Measurements from ENCODE around the gene HOXB13.

The HOXB13 gene

GRCh38 chr17:48754500-48755261, 26.1 kb upstream of the HOXB13 start:
- Histone ChIP-seq H2AFZ (ENCODE audit: low read depth, low read length) (no peak overlapping the region), H4K20me1 (ENCODE audit: insufficient read depth, low read length) (no peaks in the 10 kb centered on the region), H3K4me3 (ENCODE audit: low read length) (no peak overlapping the region), H3K27me3 (ENCODE audit: low read depth, low read length) (peaks cover 7% of the 10 kb centered on the region; the same call in 1 of the 2 replicates), H3K4me1 (ENCODE audit: low read length) (peaks cover 17% of the 10 kb centered on the region), H3K4me2 (ENCODE audit: low read length) (no peak overlapping the region), H3K27ac (ENCODE audit: low read length) (no peak overlapping the region), H3K79me2 (ENCODE audit: low read length) (no peaks in the 10 kb centered on the region), H3K9ac (ENCODE audit: low read length) (no peak overlapping the region), H3K36me3 (replicated peaks; ENCODE audit: low read depth, low read length) (no peaks in the 10 kb centered on the region), H3K9me3 (ENCODE audit: insufficient read depth, low read length) (no peaks in the 10 kb centered on the region)
- TF ChIP-seq EZH2phosphoT487 (IDR thresholded peaks at IDR 0.05; ENCODE audit: low read depth) (no peak), CTCF (IDR thresholded peaks at IDR 0.05; ENCODE audit: low read depth, low read length) (no peak)

GRCh38 chr17:48753794-48754499, 25.4 kb upstream of the HOXB13 start:
- TF ChIP-seq EZH2phosphoT487 (IDR thresholded peaks at IDR 0.05; ENCODE audit: low read depth) (no peak), CTCF (IDR thresholded peaks at IDR 0.05; ENCODE audit: low read depth, low read length) (no peak)
- H4K20me1 ChIP-seq (ENCODE audit: insufficient read depth, low read length), result no peaks in the 10 kb centered on the region
- H3K4me3 ChIP-seq (ENCODE audit: low read length), result no peak overlapping the region
- peaks cover 17% of the 10 kb centered on the region for H3K4me1 ChIP-seq (ENCODE audit: low read length)
- H3K36me3 ChIP-seq (replicated peaks; ENCODE audit: low read depth, low read length), result no peaks in the 10 kb centered on the region
- no peak overlapping the region for H3K27ac ChIP-seq (ENCODE audit: low read length)
- no peak overlapping the region for H3K9ac ChIP-seq (ENCODE audit: low read length)
- no peak overlapping the region for H3K4me2 ChIP-seq (ENCODE audit: low read length)
- no peaks in the 10 kb centered on the region for H3K79me2 ChIP-seq (ENCODE audit: low read length)
- peaks cover 5% of the 10 kb centered on the region; the same call in 1 of the 2 replicates for H3K27me3 ChIP-seq (ENCODE audit: low read depth, low read length)
- H3K9me3 ChIP-seq (ENCODE audit: insufficient read depth, low read length), result no peaks in the 10 kb centered on the region
- H2AFZ ChIP-seq (ENCODE audit: low read depth, low read length), result no peak overlapping the region

GRCh38 chr17:48752399-48753288, 24.1 kb upstream of the HOXB13 start:
- Histone ChIP-seq H3K36me3 (replicated peaks; ENCODE audit: low read depth, low read length) (no peaks in the 10 kb centered on the region), H3K27me3 (ENCODE audit: low read depth, low read length) (peaks cover 5% of the 10 kb centered on the region), H2AFZ (ENCODE audit: low read depth, low read length) (no peak overlapping the region), H3K4me3 (ENCODE audit: low read length) (no peak overlapping the region), H3K27ac (ENCODE audit: low read length) (no peak overlapping the region), H3K9ac (ENCODE audit: low read length) (no peak overlapping the region), H4K20me1 (ENCODE audit: insufficient read depth, low read length) (no peaks in the 10 kb centered on the region), H3K4me2 (ENCODE audit: low read length) (no peak overlapping the region), H3K79me2 (ENCODE audit: low read length) (no peaks in the 10 kb centered on the region), H3K9me3 (ENCODE audit: insufficient read depth, low read length) (no peaks in the 10 kb centered on the region), H3K4me1 (ENCODE audit: low read length) (peaks cover 17% of the 10 kb centered on the region)
- TF ChIP-seq EZH2phosphoT487 (IDR thresholded peaks at IDR 0.05; ENCODE audit: low read depth) (no peak), CTCF (IDR thresholded peaks at IDR 0.05; ENCODE audit: low read depth, low read length) (no peak)

All from OCI-LY3 (cell line).